KMS-11 (cell line): ENCODE measurements around the gene PARD6G.
A peak's percentile ranks its signal among the peaks of the same experiment; 100 is the strongest.
"Not testable (repeated sequence)": the region's sequence is repeated elsewhere in the genome, so short reads cannot be mapped to it uniquely, and the experiment has no call there.

Experiments
- H2AFZ ChIP-seq: fragments of 200-600 bp; sonication (generic); 2 replicates; pipeline ENCODE4 v1.6.1; 2016; ENCODE audit warnings: antibody characterized with exemption, mixed run types, low read depth
- H3K27ac ChIP-seq: fragments of 200-600 bp; sonication (generic); 2 replicates; pipeline ENCODE4 v1.6.1; 2016; ENCODE audit warnings: mild to moderate bottlenecking, mixed run types
- H3K27me3 ChIP-seq: fragments of 200-600 bp; sonication (generic); 2 replicates; pipeline ENCODE4 v1.6.1; 2017; ENCODE audit warnings: mild to moderate bottlenecking, low read depth, mixed run types, moderate library complexity; ENCODE audit not compliant: insufficient read depth
- H3K36me3 ChIP-seq: fragments of 200-600 bp; sonication (generic); 2 replicates; pipeline ENCODE4 v1.6.1; 2017; ENCODE audit warnings: mild to moderate bottlenecking, mixed run types; ENCODE audit not compliant: insufficient read depth
- H3K4me1 ChIP-seq: fragments of 200-600 bp; sonication (generic); 2 replicates; pipeline ENCODE4 v1.6.1; 2016; ENCODE audit warnings: mild to moderate bottlenecking, low read depth, mixed run types; ENCODE audit not compliant: poor library complexity, severe bottlenecking
- H3K4me2 ChIP-seq: fragments of 200-600 bp; sonication (generic); 2 replicates; pipeline ENCODE4 v1.7.0; 2016; ENCODE audit warnings: mild to moderate bottlenecking, mixed run types
- H3K4me3 ChIP-seq: fragments of 200-600 bp; sonication (generic); IDR thresholded peaks from 2 replicates; pipeline ENCODE4 v1.6.1; 2017; ENCODE audit warnings: low read depth, low read length, mixed read lengths; ENCODE audit not compliant: insufficient read depth
- H3K79me2 ChIP-seq: fragments of 200-600 bp; sonication (generic); 2 replicates; pipeline ENCODE4 v1.6.1; 2016; ENCODE audit warnings: low read depth, mixed run types; ENCODE audit not compliant: insufficient read depth
- H3K9ac ChIP-seq: fragments of 200-600 bp; sonication (generic); 2 replicates; pipeline ENCODE4 v1.6.1; 2016; ENCODE audit warnings: mild to moderate bottlenecking, mixed run types
- H4K20me1 ChIP-seq: fragments of 200-600 bp; sonication (generic); 2 replicates; pipeline ENCODE4 v1.6.1; 2016; ENCODE audit warnings: mild to moderate bottlenecking, mixed run types; ENCODE audit not compliant: insufficient read depth
- TF ChIP-seq, protein P1 (sequence below): fragments of 200-600 bp; sonication (generic); conservative IDR thresholded peaks from 2 replicates; pipeline ENCODE4 v1.6.1; 2017; ENCODE audit warnings: low read depth, mild to moderate bottlenecking, antibody characterized with exemption, low read length, moderate library complexity, mixed read lengths

Gene PARD6G, protein sequence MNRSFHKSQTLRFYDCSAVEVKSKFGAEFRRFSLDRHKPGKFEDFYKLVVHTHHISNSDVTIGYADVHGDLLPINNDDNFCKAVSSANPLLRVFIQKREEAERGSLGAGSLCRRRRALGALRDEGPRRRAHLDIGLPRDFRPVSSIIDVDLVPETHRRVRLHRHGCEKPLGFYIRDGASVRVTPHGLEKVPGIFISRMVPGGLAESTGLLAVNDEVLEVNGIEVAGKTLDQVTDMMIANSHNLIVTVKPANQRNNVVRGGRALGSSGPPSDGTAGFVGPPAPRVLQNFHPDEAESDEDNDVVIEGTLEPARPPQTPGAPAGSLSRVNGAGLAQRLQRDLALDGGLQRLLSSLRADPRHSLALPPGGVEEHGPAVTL

GRCh38 chr18:80247393-80247841 lies at the start of gene PARD6G:
TSS of gene PARD6G (minus strand) at chr18:80247514. CDS start at chr18:80247348, 166 bp downstream.
- TF ChIP-seq, protein P1, sequence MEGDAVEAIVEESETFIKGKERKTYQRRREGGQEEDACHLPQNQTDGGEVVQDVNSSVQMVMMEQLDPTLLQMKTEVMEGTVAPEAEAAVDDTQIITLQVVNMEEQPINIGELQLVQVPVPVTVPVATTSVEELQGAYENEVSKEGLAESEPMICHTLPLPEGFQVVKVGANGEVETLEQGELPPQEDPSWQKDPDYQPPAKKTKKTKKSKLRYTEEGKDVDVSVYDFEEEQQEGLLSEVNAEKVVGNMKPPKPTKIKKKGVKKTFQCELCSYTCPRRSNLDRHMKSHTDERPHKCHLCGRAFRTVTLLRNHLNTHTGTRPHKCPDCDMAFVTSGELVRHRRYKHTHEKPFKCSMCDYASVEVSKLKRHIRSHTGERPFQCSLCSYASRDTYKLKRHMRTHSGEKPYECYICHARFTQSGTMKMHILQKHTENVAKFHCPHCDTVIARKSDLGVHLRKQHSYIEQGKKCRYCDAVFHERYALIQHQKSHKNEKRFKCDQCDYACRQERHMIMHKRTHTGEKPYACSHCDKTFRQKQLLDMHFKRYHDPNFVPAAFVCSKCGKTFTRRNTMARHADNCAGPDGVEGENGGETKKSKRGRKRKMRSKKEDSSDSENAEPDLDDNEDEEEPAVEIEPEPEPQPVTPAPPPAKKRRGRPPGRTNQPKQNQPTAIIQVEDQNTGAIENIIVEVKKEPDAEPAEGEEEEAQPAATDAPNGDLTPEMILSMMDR, result no peak
- H3K79me2 ChIP-seq, result no peaks in the 10 kb centered on the region
- H3K4me3 ChIP-seq, result no peak within 1 kb of the TSS
- H3K9ac ChIP-seq, result peak within 1 kb of the TSS; percentile 56; the same call in 1 of the 2 replicates
- no peaks in the 10 kb centered on the region for H3K36me3 ChIP-seq
- peak within 1 kb of the TSS; percentile 79 for H3K4me2 ChIP-seq
- no peaks in the 10 kb centered on the region for H3K27me3 ChIP-seq
- H3K4me1 ChIP-seq, result peaks cover 4% of the 10 kb centered on the region
- H2AFZ ChIP-seq, result peak within 1 kb of the TSS; percentile 89
- H3K27ac ChIP-seq, result no peak within 1 kb of the TSS
- no peaks in the 10 kb centered on the region for H4K20me1 ChIP-seq

- not testable (repeated sequence) for H3K4me2 ChIP-seq, H3K36me3 ChIP-seq
- TF ChIP-seq, protein P1, result peak; percentile 80
Observed at GRCh38 chr18:80262241-80263033, 15.1 kb upstream of the PARD6G start.

GRCh38 chr18:80259610-80260009 lies 12.3 kb upstream of the PARD6G start:
- H3K4me2 ChIP-seq, result no peak overlapping the region
- H3K4me1 ChIP-seq, result no peaks in the 10 kb centered on the region
- TF ChIP-seq, protein P1, result no peak
- no peaks in the 10 kb centered on the region for H4K20me1 ChIP-seq
- H3K9ac ChIP-seq, result no peak overlapping the region
- H2AFZ ChIP-seq, result no peak overlapping the region
- no peak overlapping the region for H3K4me3 ChIP-seq
- H3K79me2 ChIP-seq, result no peaks in the 10 kb centered on the region
- H3K27ac ChIP-seq, result no peak overlapping the region
- no peaks in the 10 kb centered on the region for H3K27me3 ChIP-seq
- no peaks in the 10 kb centered on the region for H3K36me3 ChIP-seq

More at GRCh38 chr18:80262241-80263033, 15.1 kb upstream of the PARD6G start:
- H3K4me3 ChIP-seq, H3K27me3 ChIP-seq, H3K79me2 ChIP-seq, H4K20me1 ChIP-seq, H3K4me1 ChIP-seq, H3K27ac ChIP-seq, H3K9ac ChIP-seq, H2AFZ ChIP-seq: not testable (repeated sequence)

DNA sequence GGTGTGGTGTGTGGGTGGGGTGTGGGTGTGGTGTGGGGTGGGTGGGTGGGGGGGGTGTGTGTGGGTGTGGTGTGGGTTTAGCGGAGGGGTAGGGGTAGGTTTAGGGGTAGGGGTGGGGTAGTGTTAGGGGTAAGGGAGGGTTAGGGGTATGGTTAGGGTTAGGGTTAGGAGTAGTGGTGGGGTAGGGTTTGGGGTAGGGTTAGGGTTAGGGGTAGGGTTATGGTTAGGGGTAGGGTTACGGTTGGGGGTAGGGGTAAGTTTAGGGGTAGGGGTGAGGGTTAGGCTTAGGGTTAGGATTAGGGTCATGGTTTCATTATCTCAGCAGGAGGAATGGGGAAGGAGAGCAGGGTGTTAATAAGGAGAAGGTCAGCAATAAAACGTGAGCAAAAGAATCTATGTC lies 11.3 kb upstream of the PARD6G start:
- Histone ChIP-seq H3K27me3 (no peaks in the 10 kb centered on the region), H3K36me3 (no peaks in the 10 kb centered on the region)
- TF ChIP-seq, protein P1, result no peak

More for the DNA sequence above, 11.3 kb upstream of the PARD6G start:
- H3K4me2 ChIP-seq, result no peak overlapping the region
- no peaks in the 10 kb centered on the region for H3K79me2 ChIP-seq
- H3K9ac ChIP-seq, result no peak overlapping the region
- no peaks in the 10 kb centered on the region for H3K4me1 ChIP-seq
- H3K27ac ChIP-seq, result no peak overlapping the region
- H3K4me3 ChIP-seq, result no peak overlapping the region
- no peak overlapping the region for H2AFZ ChIP-seq
- no peaks in the 10 kb centered on the region for H4K20me1 ChIP-seq
